Hepatocyte (in vitro differentiated cells): Measurements from ENCODE around the gene RFFL.

ENCODE experiments used
- EZH2 ChIP-seq: fragments of 200-600 bp; sonication (generic); IDR thresholded peaks from 2 replicates; pipeline ENCODE4 v1.6.1; 2016; ENCODE audit warnings: antibody characterized with exemption, mild to moderate bottlenecking, borderline replicate concordance
- EZH2phosphoT487 ChIP-seq: fragments of 200-600 bp; sonication (generic); IDR thresholded peaks from one replicate; pipeline ENCODE4 v1.6.1; 2018; ENCODE audit warnings: antibody characterized with exemption, mild to moderate bottlenecking, low read depth, moderate library complexity; ENCODE audit not compliant: unreplicated experiment, severe bottlenecking
- TF ChIP-seq, protein P1 (sequence below): fragments of 200-600 bp; sonication (generic); IDR thresholded peaks from 2 replicates; pipeline ENCODE4 v1.5.1; 2016; ENCODE audit warnings: antibody characterized with exemption, mild to moderate bottlenecking; ENCODE audit not compliant: poor library complexity

DNA sequence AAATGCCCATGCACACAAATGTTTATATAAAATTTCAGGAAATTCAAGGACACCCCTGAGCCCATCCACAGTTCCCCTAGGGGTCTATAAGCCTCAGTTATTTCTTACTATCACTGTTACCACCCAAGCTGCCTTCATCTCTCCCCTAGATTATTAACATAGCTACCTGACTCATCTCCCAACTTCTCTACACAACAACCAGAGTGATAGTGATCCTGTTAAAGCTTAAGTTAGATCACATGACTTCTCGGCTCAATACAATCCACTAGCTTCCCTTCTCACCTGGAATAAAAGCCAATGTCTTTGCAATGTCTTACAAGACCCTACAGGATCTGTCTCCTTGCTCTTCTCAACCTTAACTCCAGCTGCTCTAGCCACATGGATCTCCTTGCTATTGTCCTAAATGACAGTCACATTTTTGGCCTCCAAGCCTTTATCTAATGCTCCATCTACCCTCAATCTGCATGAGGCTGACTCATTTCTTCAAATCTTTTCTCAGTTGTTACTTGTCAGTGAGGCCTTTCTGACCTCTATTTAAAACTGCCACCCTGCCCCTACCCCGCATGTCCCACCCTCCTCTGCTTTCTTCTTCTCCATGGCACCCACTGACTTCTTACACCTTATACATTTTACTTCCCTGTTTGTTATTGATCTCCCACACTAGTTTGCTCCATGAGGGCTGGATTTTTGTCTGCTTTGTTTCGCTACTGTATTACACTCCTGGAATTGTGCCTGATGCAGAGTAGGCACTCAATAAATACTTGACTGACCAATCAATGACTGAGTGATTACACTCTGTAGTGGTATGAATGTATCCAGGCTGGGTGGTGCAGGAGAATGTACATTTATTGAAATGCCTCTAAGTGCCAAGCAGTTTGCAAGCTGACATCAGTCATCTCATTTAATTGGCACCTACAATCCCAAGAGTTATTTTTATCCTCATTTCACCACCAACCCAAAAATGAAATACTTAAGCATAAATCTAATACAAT, 88.4 kb downstream of the RFFL start:
- TF ChIP-seq, protein P1, sequence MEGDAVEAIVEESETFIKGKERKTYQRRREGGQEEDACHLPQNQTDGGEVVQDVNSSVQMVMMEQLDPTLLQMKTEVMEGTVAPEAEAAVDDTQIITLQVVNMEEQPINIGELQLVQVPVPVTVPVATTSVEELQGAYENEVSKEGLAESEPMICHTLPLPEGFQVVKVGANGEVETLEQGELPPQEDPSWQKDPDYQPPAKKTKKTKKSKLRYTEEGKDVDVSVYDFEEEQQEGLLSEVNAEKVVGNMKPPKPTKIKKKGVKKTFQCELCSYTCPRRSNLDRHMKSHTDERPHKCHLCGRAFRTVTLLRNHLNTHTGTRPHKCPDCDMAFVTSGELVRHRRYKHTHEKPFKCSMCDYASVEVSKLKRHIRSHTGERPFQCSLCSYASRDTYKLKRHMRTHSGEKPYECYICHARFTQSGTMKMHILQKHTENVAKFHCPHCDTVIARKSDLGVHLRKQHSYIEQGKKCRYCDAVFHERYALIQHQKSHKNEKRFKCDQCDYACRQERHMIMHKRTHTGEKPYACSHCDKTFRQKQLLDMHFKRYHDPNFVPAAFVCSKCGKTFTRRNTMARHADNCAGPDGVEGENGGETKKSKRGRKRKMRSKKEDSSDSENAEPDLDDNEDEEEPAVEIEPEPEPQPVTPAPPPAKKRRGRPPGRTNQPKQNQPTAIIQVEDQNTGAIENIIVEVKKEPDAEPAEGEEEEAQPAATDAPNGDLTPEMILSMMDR: no peak
- TF ChIP-seq EZH2: no peak
- TF ChIP-seq EZH2phosphoT487: no peak
